GM19438 (cell line): ENCODE results near the gene ZNF394.
A peak's percentile ranks its signal among the peaks of the same experiment; 100 is the strongest.
"Not testable (repeated sequence)": the region's sequence is repeated elsewhere in the genome, so short reads cannot be mapped to it uniquely, and the experiment has no call there.

Experiments used
- ATAC-seq: cut with Tn5 transposase; IDR thresholded peaks from one replicate; pipeline ENCODE4 v1.9.1; 2021; ENCODE audit warnings: low read depth; ENCODE audit not compliant: unreplicated experiment

ZNF394 gene

GRCh38 chr7:99499721-99500636 is at the start of gene ZNF394:
TSS of gene ZNF394 (minus strand) at chr7:99500281. CDS start at chr7:99500093, 188 bp downstream.
- ATAC-seq = peak; percentile 39

- ATAC-seq = not testable (repeated sequence)
Measured at GRCh38 chr7:99549545-99549944, 49.5 kb upstream of the ZNF394 start.

GRCh38 chr7:99545308-99545707 is 45.2 kb upstream of the ZNF394 start:
- not testable (repeated sequence) for ATAC-seq

GRCh38 chr7:99543916-99544315 is 43.8 kb upstream of the ZNF394 start:
- ATAC-seq = no peak

GRCh38 chr7:99543081-99543671 is 43.1 kb upstream of the ZNF394 start:
- no peak for ATAC-seq

GRCh38 chr7:99541212-99541611 is 41.1 kb upstream of the ZNF394 start:
- no peak for ATAC-seq

- ATAC-seq = no peak
Measured at GRCh38 chr7:99540542-99540941, 40.5 kb upstream of the ZNF394 start.

- no peak for ATAC-seq
Measured at GRCh38 chr7:99539213-99539811, 39.2 kb upstream of the ZNF394 start.

- ATAC-seq = no peak
Measured at GRCh38 chr7:99535667-99536066, 35.6 kb upstream of the ZNF394 start.

GRCh38 chr7:99531354-99531765 is 31.3 kb upstream of the ZNF394 start:
- ATAC-seq = no peak

- no peak for ATAC-seq
Measured at GRCh38 chr7:99525713-99526440, 25.8 kb upstream of the ZNF394 start.

GRCh38 chr7:99521399-99521798 is 21.3 kb upstream of the ZNF394 start:
- ATAC-seq = no peak

- ATAC-seq = no peak
Measured at GRCh38 chr7:99514050-99514449, 14.0 kb upstream of the ZNF394 start.

- ATAC-seq = peak; percentile 3
Measured at GRCh38 chr7:99505324-99505662, 5.2 kb upstream of the ZNF394 start.

- peak; percentile 80 for ATAC-seq
Measured at GRCh38 chr7:99504603-99505323, 4.7 kb upstream of the ZNF394 start, which contains the start of gene ZKSCAN5. TSS of gene ZKSCAN5 (plus strand) at chr7:99504662. CDS start at chr7:99506045, 1,383 bp downstream.

GRCh38 chr7:99504281-99504602 is 4.2 kb upstream of the ZNF394 start:
- ATAC-seq = no peak

- ATAC-seq = not testable (repeated sequence)
Measured at GRCh38 chr7:99501236-99501635, 1.2 kb upstream of the ZNF394 start.

GRCh38 chr7:99500637-99501009 is 542 bp upstream of the ZNF394 start:
- ATAC-seq = no peak

GRCh38 chr7:99499371-99499720 is 735 bp downstream of the ZNF394 start:
- ATAC-seq = peak; percentile 16

GRCh38 chr7:99498546-99498944 is 1.5 kb downstream of the ZNF394 start:
- ATAC-seq = no peak
